GM21515 (cell line): Measurements from ENCODE around the gene PCSK6.

Experiments
- ATAC-seq: cut with Tn5 transposase; IDR thresholded peaks from one replicate; pipeline ENCODE4 v1.9.1; 2021; ENCODE audit not compliant: unreplicated experiment

PCSK6 gene

DNA sequence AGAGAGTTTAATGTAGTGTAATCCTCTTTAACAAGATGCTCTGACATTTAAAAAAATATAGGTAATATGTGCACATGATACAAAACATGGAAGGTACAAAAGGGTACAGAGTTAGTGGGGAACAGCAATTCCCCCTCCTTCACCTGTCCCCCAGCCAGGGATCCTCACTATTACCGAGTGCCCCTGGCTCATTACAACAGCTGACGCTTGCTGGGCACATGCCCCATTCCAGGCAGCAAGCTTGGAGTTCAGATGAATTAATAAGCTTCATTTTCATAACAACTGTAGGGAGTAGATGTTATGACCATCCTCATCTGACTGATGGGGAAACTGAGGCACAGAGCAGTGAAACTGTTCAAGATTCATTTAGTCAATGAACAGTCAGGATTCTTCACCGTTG is 41.2 kb downstream of the PCSK6 start:
- ATAC-seq = no peak

DNA sequence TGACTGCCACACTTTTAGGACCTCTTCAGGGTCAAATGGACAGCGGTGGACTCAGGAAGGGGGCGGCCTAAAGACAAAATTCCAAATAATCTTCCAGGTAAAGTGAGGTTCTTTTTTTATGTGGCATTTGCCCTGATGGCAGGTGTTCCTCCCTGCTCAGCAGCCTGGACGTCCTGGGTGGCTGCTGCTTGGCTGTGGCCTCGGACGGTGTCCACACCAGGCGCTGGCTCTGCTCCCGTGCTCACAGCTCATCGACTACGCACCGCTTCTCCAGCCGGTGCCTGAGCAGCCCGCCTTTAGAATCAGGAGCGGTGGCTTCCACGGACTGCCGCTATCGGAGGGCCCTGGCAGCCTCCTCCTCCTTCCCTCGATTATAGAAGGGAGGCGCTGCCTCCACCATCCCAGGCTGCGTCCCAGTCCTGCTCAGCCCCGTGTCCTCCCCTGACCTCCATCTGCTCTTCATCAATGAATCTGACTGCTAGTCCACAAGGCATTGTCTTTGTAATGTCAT is 41.9 kb downstream of the PCSK6 start:
- no peak for ATAC-seq

DNA sequence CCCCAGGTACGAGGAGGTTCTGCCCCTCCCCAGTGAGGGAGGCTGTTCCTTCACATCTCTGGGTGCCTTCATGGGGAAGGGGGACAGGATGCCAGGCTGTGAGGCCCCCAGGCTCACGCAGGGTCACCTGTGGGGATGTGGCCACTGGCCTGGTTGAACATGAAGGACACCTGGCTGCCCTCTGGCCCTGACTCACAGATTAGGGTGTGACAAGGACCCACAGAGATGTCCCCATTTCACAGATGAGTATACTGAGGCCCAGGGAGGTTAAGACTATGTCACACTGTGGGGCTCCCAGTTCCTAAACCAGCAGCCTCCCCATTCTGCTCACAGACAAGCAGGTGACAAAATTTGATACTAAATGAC is 42.4 kb downstream of the PCSK6 start:
- no peak for ATAC-seq

DNA sequence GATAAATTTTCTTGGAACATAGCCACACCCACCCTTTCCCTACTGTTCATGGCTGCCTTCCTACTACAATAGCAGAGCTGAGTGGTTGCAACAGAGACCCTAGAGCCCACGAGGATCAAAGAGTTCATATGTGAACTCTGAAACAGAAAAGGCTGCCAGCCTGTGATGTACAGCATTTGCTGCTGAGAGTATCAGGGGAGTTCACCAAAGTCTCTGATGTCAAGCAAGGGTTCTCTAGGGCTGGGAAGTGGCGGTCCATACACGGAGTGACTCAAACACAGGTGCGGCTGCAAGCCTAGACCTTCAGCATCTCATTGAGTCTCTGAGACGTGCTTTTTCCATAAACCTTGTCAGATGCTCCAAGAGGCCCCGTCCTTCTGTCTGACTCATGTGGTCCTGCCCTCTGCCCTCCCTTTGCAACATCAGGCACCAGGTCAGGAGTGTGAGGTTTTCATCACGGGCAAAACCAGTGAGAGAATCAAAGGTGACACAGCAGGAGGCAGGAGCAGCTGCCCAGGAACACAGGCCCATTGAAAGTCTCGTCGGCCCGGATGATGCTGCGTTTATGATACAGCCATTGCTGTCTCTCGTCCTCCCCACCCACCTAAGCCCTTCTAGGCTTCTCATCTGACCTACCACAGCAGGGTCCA is 42.9 kb downstream of the PCSK6 start:
- ATAC-seq = no peak

DNA sequence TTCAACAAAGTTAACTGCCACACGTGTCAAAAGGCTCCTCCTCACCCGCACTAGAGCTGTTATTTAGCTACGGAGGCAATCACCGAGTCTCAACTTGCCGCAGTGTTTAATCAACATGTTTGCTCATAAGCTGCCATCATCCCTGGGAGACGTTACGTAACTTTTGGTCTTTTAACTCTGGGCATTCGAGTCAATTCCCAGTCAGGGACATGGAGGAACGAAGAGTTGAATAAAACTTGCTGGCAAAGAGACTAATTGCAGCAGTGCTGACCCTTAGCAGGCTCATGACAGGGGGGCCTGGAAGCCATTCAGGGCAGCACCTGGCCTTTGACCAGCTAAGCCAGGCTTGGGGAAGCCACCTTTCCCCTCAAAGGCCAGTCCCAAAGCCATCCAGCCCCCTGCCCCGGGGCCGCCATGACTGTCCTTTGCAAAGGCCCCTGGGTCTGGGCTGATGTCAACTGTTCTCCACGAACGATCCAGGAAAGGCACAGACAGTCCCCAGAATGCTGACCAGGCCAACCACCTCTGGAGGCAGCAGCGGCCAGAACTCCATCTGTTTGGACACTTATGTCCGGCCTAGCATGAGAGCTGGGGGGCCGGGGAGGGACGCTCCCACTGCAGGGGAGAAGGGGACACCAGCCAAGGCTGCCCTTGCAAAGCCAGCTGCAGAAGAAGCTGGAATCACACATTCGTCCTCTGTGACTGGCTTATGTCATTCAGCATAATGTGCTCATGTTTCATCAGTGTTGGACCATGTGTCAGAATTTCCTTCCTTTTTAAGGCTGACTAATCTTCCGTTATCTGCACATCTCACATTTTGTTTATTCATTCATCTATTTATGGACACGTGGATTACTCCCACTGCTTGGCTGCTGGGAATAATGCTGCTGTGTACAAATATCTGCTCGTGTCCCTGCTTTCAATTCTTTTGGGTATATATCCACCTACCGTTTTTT is 43.7 kb downstream of the PCSK6 start:
- no peak for ATAC-seq

DNA sequence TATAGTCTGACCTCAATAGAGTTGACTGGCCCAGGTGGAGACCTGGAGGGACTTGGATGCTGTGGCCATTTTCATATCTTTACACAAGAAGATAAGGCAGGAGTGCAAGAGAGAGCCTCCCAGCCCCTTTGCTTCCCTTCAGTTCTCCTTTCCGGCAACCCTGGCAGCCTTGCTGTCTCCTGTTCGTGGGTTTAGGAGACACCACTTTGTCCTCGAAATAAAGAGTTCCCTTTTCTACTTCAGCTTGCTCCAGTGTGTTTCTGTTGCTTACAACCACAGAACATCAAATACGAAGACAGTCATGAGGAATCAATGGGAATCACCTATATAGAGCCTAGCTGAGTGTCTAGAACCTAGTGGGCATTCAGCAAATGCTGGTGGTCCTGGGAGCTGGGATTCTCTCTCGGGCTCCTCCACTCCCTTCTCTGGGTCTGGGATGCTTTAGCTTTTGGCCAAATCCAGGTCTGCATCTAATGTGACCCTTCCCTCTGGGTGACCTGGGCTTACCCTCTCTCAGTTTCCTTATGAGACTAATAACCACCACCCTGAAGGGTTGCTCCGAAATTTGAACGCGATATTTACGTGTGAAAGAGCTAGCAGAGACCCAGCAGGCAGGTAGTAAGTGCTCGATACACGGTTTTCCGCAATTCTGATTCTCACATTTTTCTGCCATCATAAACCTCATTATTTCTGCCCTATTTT is 44.5 kb downstream of the PCSK6 start:
- no peak for ATAC-seq

DNA sequence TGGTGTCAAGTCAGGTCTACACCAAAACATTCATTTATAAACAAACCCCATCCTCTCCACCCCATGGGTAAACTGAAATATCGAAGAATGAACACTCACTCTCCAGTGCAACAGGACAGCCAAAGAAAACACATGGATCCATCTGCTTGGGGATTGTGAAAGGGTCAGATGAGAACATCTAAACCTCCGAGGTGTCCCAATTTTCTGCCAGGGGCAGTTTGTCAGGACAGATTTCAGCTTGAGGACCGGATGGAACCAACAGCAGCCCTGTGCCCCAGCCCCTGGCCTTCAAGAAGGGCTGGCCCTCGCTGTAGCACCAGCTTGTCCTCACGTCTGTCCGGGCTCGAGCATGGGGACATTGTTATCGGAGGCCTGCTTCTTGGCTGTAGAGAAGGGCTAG is 45.5 kb downstream of the PCSK6 start:
- ATAC-seq = no peak

DNA sequence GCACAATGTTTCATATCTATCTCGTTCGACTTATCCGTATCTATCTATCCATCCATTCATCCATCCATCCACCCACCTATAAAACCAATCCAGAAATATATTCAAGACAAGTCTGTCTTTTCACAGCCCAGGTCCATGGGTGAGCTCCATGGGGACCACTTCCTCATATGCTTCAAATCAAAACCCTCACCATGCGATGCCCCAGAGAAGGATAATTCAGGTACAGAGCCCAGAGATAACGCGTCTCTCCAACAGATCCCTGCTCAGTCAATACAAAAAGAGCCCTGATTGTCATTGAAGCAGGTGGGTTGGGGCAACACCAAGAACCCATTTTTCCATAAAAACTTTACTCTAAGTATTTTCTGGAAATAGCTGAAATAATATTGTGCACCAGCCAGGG is 47.2 kb downstream of the PCSK6 start:
- ATAC-seq = no peak

DNA sequence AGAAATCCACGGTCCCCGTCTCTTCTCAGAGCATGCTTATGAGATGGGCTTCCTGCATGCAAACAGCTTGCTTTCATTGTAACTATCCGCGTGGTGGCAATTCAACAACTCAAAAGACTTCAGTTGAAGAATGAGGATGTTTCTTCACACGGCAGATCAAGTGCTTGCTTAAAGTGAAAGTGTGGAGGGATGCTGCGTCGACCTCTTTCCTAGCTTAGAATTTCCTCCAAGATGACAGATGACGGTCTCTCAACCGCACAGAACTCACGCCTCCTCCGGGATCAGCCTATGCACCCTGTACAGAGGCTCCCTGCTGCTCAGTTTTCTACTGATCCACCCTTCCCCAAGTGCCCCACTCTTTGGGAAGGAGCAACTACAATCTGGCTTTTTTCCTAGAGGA is 47.8 kb downstream of the PCSK6 start:
- no peak for ATAC-seq

DNA sequence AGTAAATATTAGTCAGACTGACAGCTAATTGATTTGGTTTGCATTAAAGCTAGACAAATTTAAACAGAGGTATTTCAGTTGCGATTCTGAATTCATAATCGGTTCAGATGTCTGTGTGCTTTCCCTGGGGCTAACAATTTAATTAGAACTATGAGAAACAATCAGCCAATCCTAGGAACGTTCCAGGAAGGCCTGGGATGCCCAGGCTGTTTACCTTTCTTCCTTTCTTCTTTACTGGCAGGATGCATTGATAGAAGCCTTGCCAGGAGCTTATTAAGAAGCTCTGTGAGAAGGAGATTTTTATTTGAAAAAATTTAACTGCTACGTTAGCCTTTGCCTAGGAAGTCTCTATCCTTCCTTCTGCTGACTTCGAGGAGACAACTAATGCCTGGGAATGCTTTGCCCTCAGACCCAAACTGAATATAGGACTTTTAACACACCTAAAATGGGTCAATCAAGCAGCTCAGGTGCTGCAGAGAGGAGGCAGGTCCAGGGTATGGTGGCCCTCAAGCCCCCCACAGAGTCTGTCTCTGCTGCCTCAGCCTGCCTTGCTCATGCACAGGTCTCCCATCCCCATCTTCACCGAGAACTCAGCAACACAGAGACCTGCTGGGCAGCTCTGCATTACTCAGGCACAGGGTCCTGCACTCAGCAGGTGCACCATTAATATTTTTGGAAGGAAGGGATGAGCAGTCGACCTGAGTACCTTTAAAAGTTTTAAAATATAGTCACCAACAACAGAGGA is 48.5 kb downstream of the PCSK6 start:
- ATAC-seq = no peak

DNA sequence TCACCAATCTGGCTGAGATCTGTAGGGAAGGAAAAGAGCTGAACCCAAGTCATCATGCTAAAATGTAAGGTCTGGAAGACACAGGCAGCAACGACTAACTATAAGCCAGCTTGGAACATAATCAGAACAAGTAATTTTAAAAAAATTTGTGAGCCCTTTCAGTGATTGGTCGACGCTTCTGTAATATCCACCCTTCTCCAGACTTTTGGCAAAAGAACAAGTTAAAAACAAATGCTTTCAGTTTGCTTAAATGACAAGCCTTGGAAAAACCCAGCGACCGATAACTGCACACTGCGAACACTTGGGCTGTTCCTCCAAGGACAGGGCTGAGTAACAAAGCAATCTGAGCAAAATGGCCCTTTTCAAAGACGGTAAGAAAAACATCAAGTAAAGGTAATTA is 49.6 kb downstream of the PCSK6 start:
- no peak for ATAC-seq

DNA sequence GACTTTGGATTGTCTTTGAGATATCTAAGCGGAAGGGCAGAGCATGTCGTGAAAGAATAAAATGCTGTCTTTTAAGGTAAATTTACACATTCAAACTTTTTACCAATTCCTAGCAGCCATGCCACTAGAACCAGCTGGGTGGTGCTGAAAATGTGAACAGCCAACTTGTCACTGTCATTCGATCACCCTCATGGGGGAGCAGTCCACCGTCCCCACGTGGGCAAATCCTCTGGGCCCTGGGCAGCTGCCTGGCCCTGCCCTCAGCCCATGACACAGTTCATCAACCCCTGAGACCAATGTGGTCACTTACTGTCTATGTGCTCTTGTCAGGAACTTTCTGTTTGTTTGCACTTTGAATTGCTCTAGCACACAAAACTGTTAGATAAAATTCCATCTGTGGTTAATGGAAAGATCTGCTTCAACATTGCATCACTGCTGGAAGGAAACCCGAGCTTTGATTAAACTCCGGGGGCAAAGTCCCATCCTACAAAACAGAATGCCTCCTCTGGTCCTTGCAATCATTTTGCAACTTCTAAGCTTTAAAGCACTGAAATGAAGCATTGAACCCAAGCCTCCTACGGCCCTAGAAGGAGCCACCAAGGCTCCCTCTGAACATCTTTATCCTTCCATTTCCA is 50.1 kb downstream of the PCSK6 start:
- ATAC-seq = no peak

DNA sequence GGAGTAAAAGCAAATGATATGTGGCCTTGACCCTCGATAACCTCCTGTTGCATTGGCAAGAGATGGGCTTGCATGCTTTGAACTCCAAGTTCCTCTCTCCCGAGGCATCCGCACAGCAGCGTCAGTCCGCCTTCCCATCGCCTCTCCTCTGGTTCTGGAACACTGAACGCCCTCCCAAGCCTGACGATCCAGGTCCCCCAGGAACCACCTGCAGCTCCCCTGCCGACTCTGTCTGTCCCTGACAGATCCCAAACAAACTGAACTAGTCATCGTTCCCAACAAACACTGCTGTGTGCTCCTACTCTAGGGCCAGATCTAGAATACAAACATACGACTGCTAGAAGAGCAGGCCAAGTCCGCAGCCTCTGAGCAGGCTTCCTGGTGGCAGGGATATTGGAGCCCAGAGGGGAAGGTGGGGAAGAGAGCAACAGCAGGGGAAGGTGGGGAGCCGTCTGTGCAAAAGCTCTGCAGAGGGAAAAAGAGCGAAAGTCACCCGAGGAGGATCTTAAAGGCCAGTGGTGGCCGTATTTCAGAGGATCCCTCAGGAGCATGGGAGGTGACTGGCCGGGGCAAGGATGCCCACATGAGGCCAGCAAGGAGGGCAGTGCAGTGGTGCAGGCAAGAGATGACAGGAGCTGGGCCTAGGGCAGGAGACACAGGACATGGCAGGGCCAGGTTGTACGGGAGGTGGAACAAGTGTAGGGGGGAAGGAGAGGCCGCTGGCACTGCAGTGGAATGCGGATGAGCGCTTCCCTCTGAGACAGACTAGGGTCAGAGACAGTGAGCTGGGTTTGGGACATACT is 50.8 kb downstream of the PCSK6 start:
- ATAC-seq = no peak

DNA sequence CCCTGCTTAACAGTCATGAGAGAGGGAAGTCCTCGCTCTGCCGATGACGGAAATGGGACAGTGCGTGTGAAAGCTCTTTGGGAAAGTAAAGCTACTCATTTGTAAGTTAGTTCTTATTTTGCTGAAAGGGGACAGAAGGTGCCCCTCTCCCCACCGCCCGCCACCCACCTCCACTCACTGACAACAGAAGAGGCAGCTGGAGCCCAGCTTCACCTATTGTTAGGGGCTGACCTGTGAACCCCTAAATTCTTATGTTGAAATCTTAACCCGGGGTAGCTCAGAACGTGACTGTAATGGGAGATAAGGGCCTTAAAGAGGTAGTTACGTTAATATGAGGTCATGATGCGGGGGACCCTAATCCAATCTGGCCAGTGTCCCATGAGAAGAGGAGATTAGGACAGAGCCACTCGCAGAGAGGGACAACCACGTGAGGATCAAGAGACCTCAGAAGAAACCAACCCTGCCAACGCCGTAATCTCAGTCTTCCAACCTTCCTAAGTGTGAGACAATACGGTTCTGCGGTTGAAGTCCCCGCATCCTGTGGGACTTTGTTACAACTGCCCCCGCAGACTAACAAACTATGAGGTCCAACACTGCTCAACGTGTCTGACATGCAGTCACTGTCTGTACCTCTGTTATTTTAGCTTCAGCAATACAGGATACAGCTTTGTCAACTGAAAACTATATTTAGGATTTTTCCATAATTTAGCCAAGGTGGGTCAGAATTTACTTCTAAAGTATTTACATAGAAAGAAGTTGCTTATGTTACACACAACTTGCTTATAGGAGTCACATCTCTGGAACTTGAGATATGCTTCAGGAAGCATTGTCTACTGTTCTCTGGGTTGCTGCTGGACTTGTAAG is 51.7 kb downstream of the PCSK6 start:
- ATAC-seq = no peak

DNA sequence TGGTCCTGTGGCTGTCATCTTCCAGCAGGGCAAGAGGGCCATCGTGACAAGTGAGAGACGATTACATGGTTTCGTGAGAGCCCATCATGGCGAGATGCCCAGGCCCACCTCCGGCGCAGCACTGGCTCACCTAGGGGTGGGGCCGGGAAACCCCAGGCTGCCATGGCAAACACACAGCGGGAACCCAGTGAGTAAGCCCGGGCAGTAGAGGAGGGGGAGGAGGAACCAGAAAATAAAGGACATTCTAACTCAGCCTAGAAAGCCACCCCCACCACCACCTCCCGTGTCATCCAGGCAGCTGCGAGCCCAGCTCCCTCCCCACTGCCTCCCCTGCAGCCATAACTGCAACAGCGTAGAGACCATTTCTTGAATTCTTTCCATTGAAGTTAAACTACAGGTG is 52.3 kb downstream of the PCSK6 start:
- no peak for ATAC-seq

DNA sequence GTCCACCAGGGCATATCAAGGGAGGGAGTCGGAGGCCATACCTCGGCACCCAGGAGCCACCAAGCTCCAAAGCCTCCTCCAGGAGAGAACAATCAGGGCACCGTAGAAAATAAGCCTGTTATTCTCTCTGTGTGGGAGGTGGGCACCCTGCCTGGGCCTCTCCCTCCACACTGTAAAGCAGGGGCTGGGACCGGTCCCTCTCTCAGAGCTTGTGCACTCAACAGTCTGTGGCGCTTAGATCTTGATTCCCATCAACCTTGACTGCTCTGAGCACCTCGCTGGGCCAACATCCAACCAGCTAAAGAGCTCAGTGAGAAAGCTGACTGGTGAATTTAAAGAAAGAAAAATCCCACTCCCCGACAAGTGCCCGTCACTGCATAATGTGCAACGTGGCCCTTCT is 53.0 kb downstream of the PCSK6 start:
- no peak for ATAC-seq

DNA sequence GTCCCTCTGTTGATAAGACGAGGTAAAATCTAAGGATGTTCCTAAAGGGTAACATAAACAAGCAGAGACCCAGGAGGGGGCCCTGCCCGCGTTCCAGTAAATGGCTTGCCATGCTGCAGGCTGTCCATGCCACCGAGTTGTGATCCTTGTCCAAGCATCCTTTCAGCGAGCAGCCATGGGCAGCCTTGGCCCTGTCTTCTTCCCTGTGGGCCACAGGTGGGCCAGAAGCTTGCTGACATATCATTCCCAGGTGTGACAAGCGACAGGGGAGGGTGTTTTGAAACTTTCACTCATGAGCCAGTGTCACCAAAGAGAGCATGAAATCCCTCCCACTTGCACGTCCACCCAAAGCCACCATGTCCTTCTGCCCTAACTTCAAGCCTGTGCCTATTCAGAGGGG is 53.7 kb downstream of the PCSK6 start:
- ATAC-seq = no peak

DNA sequence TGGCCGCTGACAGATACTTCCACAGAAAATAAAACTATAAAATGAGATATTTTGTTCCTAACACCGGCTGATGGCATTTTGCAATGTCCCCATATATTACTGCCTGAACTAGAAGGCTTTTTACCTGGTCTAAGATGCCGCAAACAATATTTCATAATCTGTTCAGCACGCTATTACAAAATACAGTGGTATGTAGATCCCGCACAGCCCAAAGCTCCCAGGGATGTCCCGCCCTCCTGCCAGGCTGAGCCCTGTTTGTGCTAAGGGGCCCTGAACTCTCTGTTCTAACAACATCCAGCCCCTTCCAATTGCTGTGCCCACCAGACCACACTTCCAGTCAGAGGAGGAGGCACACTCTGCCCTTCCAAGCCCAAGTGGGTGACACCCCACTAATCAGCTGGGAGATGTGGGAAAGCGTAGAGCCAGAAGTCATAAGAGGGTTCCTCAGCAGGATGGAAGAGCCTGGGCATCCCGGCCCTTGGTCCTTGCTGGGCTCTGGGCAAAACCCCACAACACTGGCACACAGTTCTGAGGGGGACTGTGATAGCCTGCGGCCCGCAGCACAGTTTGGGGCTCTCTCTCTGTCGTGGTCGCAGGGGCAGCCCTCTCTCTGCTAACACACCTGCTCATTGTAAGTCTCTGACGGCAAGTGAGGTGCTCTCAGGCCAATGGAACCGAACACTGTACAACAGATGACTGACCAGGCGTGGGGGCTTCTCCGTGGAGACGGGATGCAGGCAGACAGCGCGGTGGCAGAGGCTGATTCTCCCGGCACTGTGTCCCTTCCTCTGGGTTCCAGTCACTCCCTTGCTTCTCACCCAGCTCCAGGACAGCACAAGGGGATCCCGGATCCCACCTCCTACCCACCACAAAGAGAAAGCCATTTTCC is 55.2 kb downstream of the PCSK6 start:
- no peak for ATAC-seq
